Measurements from ENCODE around the gene C12orf54.
"Not testable (repeated sequence)": the region's sequence is repeated elsewhere in the genome, so short reads cannot be mapped to it uniquely, and the experiment has no call there.

C12orf54 gene

GRCh38 chr12:48451372-48451771 lies 30.9 kb upstream of the C12orf54 start:
- TF ChIP-seq CTCF (IDR thresholded peaks at IDR 0.05), result no peak
- Histone ChIP-seq H3K4me3 (no peak overlapping the region), H3K27ac (no peak overlapping the region)
- DNase-seq (ENCODE audit: low spot score), result no peak

GRCh38 chr12:48452961-48453360 lies 29.3 kb upstream of the C12orf54 start:
- H3K4me3 ChIP-seq; H3K27ac ChIP-seq; DNase-seq (ENCODE audit: low spot score): not testable (repeated sequence)

GRCh38 chr12:48454667-48455066 lies 27.6 kb upstream of the C12orf54 start:
- H3K4me3 ChIP-seq, result no peak overlapping the region
- peak; percentile 23 for TF ChIP-seq CTCF (IDR thresholded peaks at IDR 0.05)
- DNase-seq (ENCODE audit: low spot score), result no peak
- H3K27ac ChIP-seq, result no peak overlapping the region

- Histone ChIP-seq H3K4me3 (no peak overlapping the region), H3K27ac (no peak overlapping the region)
- TF ChIP-seq CTCF (IDR thresholded peaks at IDR 0.05), result no peak
- DNase-seq (ENCODE audit: low spot score), result no peak
These were observed 27.2 kb upstream of the C12orf54 start for GRCh38 chr12:48455116-48455515.

GRCh38 chr12:48459259-48459658 lies 23.0 kb upstream of the C12orf54 start:
- no peak for DNase-seq (ENCODE audit: low spot score)
- H3K27ac ChIP-seq, result no peak overlapping the region
- no peak for TF ChIP-seq CTCF (IDR thresholded peaks at IDR 0.05)
- no peak overlapping the region for H3K4me3 ChIP-seq

GRCh38 chr12:48469027-48469426 lies 13.3 kb upstream of the C12orf54 start:
- not testable (repeated sequence) for DNase-seq (ENCODE audit: low spot score); H3K27ac ChIP-seq; H3K4me3 ChIP-seq

- DNase-seq (ENCODE audit: low spot score), result no peak
- H3K27ac ChIP-seq, result no peak within 1 kb of the TSS
- no peak within 1 kb of the TSS for H3K4me3 ChIP-seq
- TF ChIP-seq CTCF (IDR thresholded peaks at IDR 0.05), result no peak
These were observed 10.0 kb upstream of the C12orf54 start, which contains the start of gene ANP32D for GRCh38 chr12:48472259-48472658. Gene ANP32D, plus strand, starts transcription at chr12:48472559. Its CDS starts 106 bp downstream, at chr12:48472665.

- TF ChIP-seq CTCF (IDR thresholded peaks at IDR 0.05), result no peak
- H3K4me3 ChIP-seq, result no peak overlapping the region
These were observed 9.2 kb upstream of the C12orf54 start for GRCh38 chr12:48473061-48473460.

GRCh38 chr12:48474497-48474896 lies 7.8 kb upstream of the C12orf54 start:
- not testable (repeated sequence) for H3K4me3 ChIP-seq; DNase-seq (ENCODE audit: low spot score); H3K27ac ChIP-seq

More at GRCh38 chr12:48473061-48473460, 9.2 kb upstream of the C12orf54 start:
- H3K27ac ChIP-seq, result no peak overlapping the region
- DNase-seq (ENCODE audit: low spot score), result no peak
